HepG2 (cell line): ENCODE data around the gene PALM. TPM values are rescaled to one million over a fixed set of nuclear protein-coding genes. Genes with fewer than 3 reads are reported as not detected.
A peak's percentile ranks its signal among the peaks of the same experiment; 100 is the strongest.

Experiments
- ATAC-seq: fragments of 200-7000 bp; cut with Tn5 transposase; 3 replicates; pipeline ENCODE4 v1.9.1; 2020; ENCODE audit warnings: mild to moderate bottlenecking, moderate library complexity
- BruUV-seq: library from RNA; stranded (reverse); fragments of 400-500 nt; replicated peaks from 2 replicates; lab custom pipeline; 2021; lab: Mats Ljungman, UMichigan
- CTCF ChIA-PET: fragments of 300-600 bp; formaldehyde crosslinking; extraction: SDS; loops from one replicate; lab custom pipeline; 2021; ENCODE audit warnings: low total read pairs, inconsistent platforms, low intra/inter-chr PET ratio; lab: Yijun Ruan, JAX
- POLR2A ChIA-PET: fragments of 350-600 bp; sonication (Branson Sonifier 250); formaldehyde crosslinking; loops from one replicate; lab custom pipeline; 2020; ENCODE audit warnings: antibody characterized with exemption, inconsistent platforms; lab: Yijun Ruan, JAX
- DNase-seq: peaks from one replicate; pipeline ENCODE4 v3.0.0-alpha.2; 2015; ENCODE audit warnings: low spot score
- FAIRE-seq: peaks from 3 replicates; lab custom pipeline; 2011; peaks lifted over from hg19 to GRCh38; lab: Jason Lieb, UNC
- H2AFZ ChIP-seq: one replicate; pipeline ENCODE4 v1.6.1; 2011; ENCODE audit warnings: low read length, inconsistent platforms
- H3K27ac ChIP-seq: fragments of 300-600 bp; 3 replicates; pipeline ENCODE4 v1.8.0; 2011; ENCODE audit warnings: mixed run types, mild to moderate bottlenecking, mixed read lengths, low read length, inconsistent platforms; ENCODE audit not compliant: insufficient read depth; ENCODE audit errors: extremely low read length
- H3K27me3 ChIP-seq, 2 experiments: fragments of 200-600 bp in 1 of 2; 2 replicates in 1 of 2; 3 replicates in 1 of 2; pipeline versions ENCODE4 v1.6.0 to v1.8.0; 2011; ENCODE audit warnings: low read length in 2 of 2, mild to moderate bottlenecking in 2 of 2, moderate library complexity in 2 of 2, inconsistent platforms in 1 of 2; ENCODE audit not compliant: insufficient read depth in 2 of 2, control insufficient read depth in 1 of 2
- H3K36me3 ChIP-seq, 2 experiments: fragments of 200-600 bp in 1 of 2; replicated peaks in 1 of 2; 2 replicates in 1 of 2; 3 replicates in 1 of 2; pipeline versions ENCODE4 v1.5.1 to v1.8.0; 2011; ENCODE audit warnings: low read length in 2 of 2, inconsistent platforms in 1 of 2; ENCODE audit not compliant: insufficient read depth in 2 of 2, control insufficient read depth in 1 of 2
- H3K4me1 ChIP-seq: 2 replicates; pipeline ENCODE4 v1.5.1; 2012; ENCODE audit warnings: low read length, inconsistent platforms; ENCODE audit not compliant: insufficient read depth
- H3K4me2 ChIP-seq: 2 replicates; pipeline ENCODE4 v1.6.0; 2011; ENCODE audit warnings: low read depth, low read length, inconsistent platforms
- H3K4me3 ChIP-seq, 3 experiments: fragments of 200-600 bp in 1 of 3; sonication (generic), shearing (Covaris generic) in 1 of 3; replicated peaks in 1 of 3; 2 replicates each; pipeline ENCODE4 v1.5.1; 2011 to 2016; ENCODE audit warnings: low read length in 3 of 3, inconsistent platforms in 2 of 3, low read depth in 2 of 3, mild to moderate bottlenecking in 2 of 3, control low read depth in 1 of 3, mixed read lengths in 1 of 3; ENCODE audit not compliant: insufficient read depth in 1 of 3
- H3K79me2 ChIP-seq: one replicate; pipeline ENCODE4 v1.6.1; 2011; ENCODE audit warnings: low read length, inconsistent platforms; ENCODE audit not compliant: insufficient read depth
- H3K9ac ChIP-seq: 2 replicates; pipeline ENCODE4 v1.6.0; 2011; ENCODE audit warnings: mild to moderate bottlenecking, low read depth, low read length, inconsistent platforms; ENCODE audit not compliant: insufficient read depth
- H3K9me3 ChIP-seq: 2 replicates; pipeline ENCODE4 v1.5.1; 2012; ENCODE audit warnings: mild to moderate bottlenecking, low read length
- H4K20me1 ChIP-seq: 2 replicates; pipeline ENCODE4 v1.6.0; 2011; ENCODE audit warnings: inconsistent platforms, mild to moderate bottlenecking, low read length, moderate library complexity; ENCODE audit not compliant: insufficient read depth
- CCAR2 ChIP-seq: fragments of 200-400 bp; formaldehyde crosslinking; optimal IDR thresholded peaks from 2 replicates; pipeline ENCODE3; 2018; ENCODE audit warnings: low read depth, mild to moderate bottlenecking, low read length, moderate library complexity
- NFE2L2 ChIP-seq: fragments of 150-350 bp; IDR thresholded peaks from 2 replicates; pipeline ENCODE4 v1.6.1; 2014; ENCODE audit warnings: low read length
- NR2F1 ChIP-seq, 2 experiments: fragments of 450-650 bp in 1 of 2; formaldehyde crosslinking in 1 of 2; IDR thresholded peaks; 2 replicates each; pipeline versions ENCODE4 v1.5.0 to v1.6.1; 2016 to 2020; ENCODE audit warnings: mild to moderate bottlenecking in 1 of 2, missing compliant biosample characterization in 1 of 2, missing genetic modification reagents in 1 of 2, moderate library complexity in 1 of 2
- NR2F2 ChIP-seq: IDR thresholded peaks from 2 replicates; pipeline ENCODE4 v1.6.1; 2012; ENCODE audit warnings: low read depth, inconsistent platforms, borderline replicate concordance
- PCBP2 ChIP-seq: fragments of 200-400 bp; formaldehyde crosslinking; optimal IDR thresholded peaks from 2 replicates; pipeline ENCODE3; 2018; ENCODE audit warnings: low read length, low read depth; ENCODE audit not compliant: poor library complexity, severe bottlenecking
- SOX6 ChIP-seq, 2 experiments: fragments of 450-650 bp in 1 of 2; sonication (generic) in 1 of 2; formaldehyde crosslinking in 1 of 2; IDR thresholded peaks; 2 replicates each; pipeline versions ENCODE4 v1.4.0 to v1.6.1; 2017 to 2020; ENCODE audit warnings: antibody characterized with exemption in 1 of 2, mild to moderate bottlenecking in 1 of 2, missing genetic modification reagents in 1 of 2
- TEAD3 ChIP-seq: optimal IDR thresholded peaks from 2 replicates; pipeline ENCODE3; 2016; ENCODE audit warnings: borderline replicate concordance
- THAP11 ChIP-seq: IDR thresholded peaks from 2 replicates; pipeline ENCODE4 v1.6.1; 2016; ENCODE audit warnings: missing biosample characterization, missing genetic modification reagents
- YY1 ChIP-seq: IDR thresholded peaks from 2 replicates; pipeline ENCODE4 v1.6.1; 2011; ENCODE audit warnings: low read length, low read depth, moderate library complexity, mild to moderate bottlenecking; ENCODE audit not compliant: insufficient read depth, insufficient replicate concordance
- ZNF17 ChIP-seq: sonication (generic); formaldehyde crosslinking; IDR thresholded peaks from 2 replicates; pipeline ENCODE4 v1.5.0; 2020; ENCODE audit warnings: mild to moderate bottlenecking, missing genetic modification reagents
- ZNF691 ChIP-seq: sonication (generic); formaldehyde crosslinking; IDR thresholded peaks from 2 replicates; pipeline ENCODE4 v1.4.0; 2020; ENCODE audit warnings: missing genetic modification reagents, low read depth, mild to moderate bottlenecking, borderline replicate concordance
- ZNF781 ChIP-seq: sonication (generic); formaldehyde crosslinking; IDR thresholded peaks from 2 replicates; pipeline ENCODE4 v1.5.1; 2020; ENCODE audit warnings: borderline replicate concordance, mild to moderate bottlenecking, missing genetic modification reagents; ENCODE audit errors: not compliant biosample characterization
- ZSCAN9 ChIP-seq: IDR thresholded peaks from 2 replicates; pipeline ENCODE4 v1.6.1; 2016; ENCODE audit warnings: borderline replicate concordance
- ZXDC ChIP-seq: sonication (generic); formaldehyde crosslinking; IDR thresholded peaks from 2 replicates; pipeline ENCODE4 v1.5.0; 2020; ENCODE audit warnings: mild to moderate bottlenecking, missing genetic modification reagents
- WGBS: methylation state at CpG from one replicate; pipeline ENCODE4 v1.1.6; 2017; ENCODE audit warnings: low lambda C conversion rate; 5-methylcytosine and 5-hydroxymethylcytosine counted together
- in situ Hi-C: cut with HindIII; loops from 2 replicates; pipeline ENCODE4 v1.10.0; 2017; ENCODE audit warnings: low pct_unique_long_range_greater_than_20kb; ENCODE audit not compliant: extremely low pct_ligation_motif_present
- intact Hi-C: fragments of 100-400 bp; cut with micrococcal nuclease; formaldehyde crosslinking; loops from one replicate; pipeline ENCODE4 v1.10.0; 2022; ENCODE audit not compliant: unreplicated experiment
- polyA plus RNA-seq, 8 experiments: library from polyadenylated mRNA; depleted of rRNA in 3 of 8; stranded (reverse) in 7 of 8; unstranded in 1 of 8; fragments of >200 nt; fragmentation: Illumina TruSeq in 4 of 8; extraction: Trizol in 4 of 8; gene quantifications; 2 replicates each; pipeline versions ENCODE4 v1.2.1 to v1.2.3, GENCODE V29; 2011 to 2016; ENCODE audit warnings: low read depth in 4 of 8, missing spikeins in 1 of 8, mixed read lengths in 1 of 8; ENCODE audit not compliant: insufficient read depth in 1 of 8
- total RNA-seq, 5 experiments: library from RNA; depleted of rRNA; stranded (reverse); fragments of >200 nt; fragmentation: Illumina TruSeq; extraction: Trizol; gene quantifications; 2 replicates each; pipeline ENCODE4 v1.2.3, GENCODE V29; 2016; ENCODE audit warnings: low read depth in 1 of 5
- TF ChIP-seq, protein P1 (sequence below): sonication (generic); formaldehyde crosslinking; IDR thresholded peaks from 2 replicates; pipeline ENCODE4 v1.8.1; 2022; ENCODE audit warnings: low read depth, mild to moderate bottlenecking, missing genetic modification reagents

Gene PALM
- total and polyA plus RNA-seq, 2 of the 13 experiments (the other 11 are each of a cell fraction or from before 2014, with no cell fraction given) = 4.0 to 9.7 TPM

- TF ChIP-seq TEAD3 (CRISPR knock-in tag) = no peak
Observed at GRCh38 chr19:788983-789700, 80.4 kb downstream of the PALM start (continued).

GRCh38 chr19:789701-790060 is 80.9 kb downstream of the PALM start:
- Histone ChIP-seq H3K4me2 (peak overlapping the region; percentile 83), H3K79me2 (no peaks in the 10 kb centered on the region), H3K27ac (peak overlapping the region; percentile 89), H3K9me3 (no peaks in the 10 kb centered on the region), H4K20me1 (no peaks in the 10 kb centered on the region), H3K9ac (peak overlapping the region; percentile 68), H3K27me3 (no peaks in the 10 kb centered on the region), H3K4me3 (peak overlapping the region; percentile 51 to 68 (median 61)), H3K36me3 (no peaks in the 10 kb centered on the region), H3K4me1 (peaks cover 61% of the 10 kb centered on the region), H2AFZ (no peak overlapping the region)
- no TSS peak for BruUV-seq
- DNase-seq (no peak), FAIRE-seq (peak; percentile 81), ATAC-seq (peak; percentile 64)
- ChIA-PET POLR2A (interaction anchor here (0.8 to 2.5 kb wide), 7 partner anchors 9 to 266 kb away, joined by 3 to 16 read pairs (median 3); no protein-coding TSS in a partner anchor), CTCF (interaction anchor here (2.1 kb wide), 1 partner anchor 19 kb away, joined by 9 read pairs; no protein-coding TSS in a partner anchor)
- in situ Hi-C loops (no loop called here), intact Hi-C loops (loop anchor here (10.0 kb wide), 1 partner anchor 205 kb away; no protein-coding TSS in a partner anchor)
- 1% methylated on average over 9 of the region's 9 CpGs for WGBS
- TF ChIP-seq SOX6 (IDR thresholded peaks at IDR 0.05) (no peak), SOX6 (CRISPR knock-in tag; IDR thresholded peaks at IDR 0.05) (peak; percentile 35; the same call in 1 of the 2 replicates), ZNF17 (CRISPR knock-in tag) (no peak), YY1 (no peak), NR2F2 (no peak), PCBP2 (no peak), ZNF781 (CRISPR knock-in tag) (no peak), NR2F1 (CRISPR knock-in tag; IDR thresholded peaks at IDR 0.05) (no peak), ZSCAN9 (CRISPR knock-in tag) (no peak), NFE2L2 (peak; percentile 94), THAP11 (CRISPR knock-in tag) (0 out of 2 replicates have a peak, but pooled peaks have one; percentile 11), ZNF691 (CRISPR knock-in tag) (0 out of 2 replicates have a peak, but pooled peaks have one; percentile 44), ZXDC (CRISPR knock-in tag) (no peak), CCAR2 (peak; percentile 5)
- TF ChIP-seq, protein P1, sequence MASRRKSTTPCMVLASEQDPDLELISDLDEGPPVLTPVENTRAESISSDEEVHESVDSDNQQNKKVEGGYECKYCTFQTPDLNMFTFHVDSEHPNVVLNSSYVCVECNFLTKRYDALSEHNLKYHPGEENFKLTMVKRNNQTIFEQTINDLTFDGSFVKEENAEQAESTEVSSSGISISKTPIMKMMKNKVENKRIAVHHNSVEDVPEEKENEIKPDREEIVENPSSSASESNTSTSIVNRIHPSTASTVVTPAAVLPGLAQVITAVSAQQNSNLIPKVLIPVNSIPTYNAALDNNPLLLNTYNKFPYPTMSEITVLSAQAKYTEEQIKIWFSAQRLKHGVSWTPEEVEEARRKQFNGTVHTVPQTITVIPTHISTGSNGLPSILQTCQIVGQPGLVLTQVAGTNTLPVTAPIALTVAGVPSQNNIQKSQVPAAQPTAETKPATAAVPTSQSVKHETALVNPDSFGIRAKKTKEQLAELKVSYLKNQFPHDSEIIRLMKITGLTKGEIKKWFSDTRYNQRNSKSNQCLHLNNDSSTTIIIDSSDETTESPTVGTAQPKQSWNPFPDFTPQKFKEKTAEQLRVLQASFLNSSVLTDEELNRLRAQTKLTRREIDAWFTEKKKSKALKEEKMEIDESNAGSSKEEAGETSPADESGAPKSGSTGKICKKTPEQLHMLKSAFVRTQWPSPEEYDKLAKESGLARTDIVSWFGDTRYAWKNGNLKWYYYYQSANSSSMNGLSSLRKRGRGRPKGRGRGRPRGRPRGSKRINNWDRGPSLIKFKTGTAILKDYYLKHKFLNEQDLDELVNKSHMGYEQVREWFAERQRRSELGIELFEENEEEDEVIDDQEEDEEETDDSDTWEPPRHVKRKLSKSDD (CRISPR knock-in tag) = peak; percentile 33; the same call in 1 of the 2 replicates
